Astrocyte (in vitro differentiated cells and primary cell): Measurements from ENCODE around the gene OR2F1.

ENCODE experiments used
- EZH2 ChIP-seq: IDR thresholded peaks from 2 replicates; pipeline ENCODE4 v1.6.1; 2012; ENCODE audit warnings: mild to moderate bottlenecking, low read length, inconsistent platforms; ENCODE audit not compliant: insufficient read depth
- TF ChIP-seq, protein P1 (sequence below): IDR thresholded peaks from 2 replicates; pipeline ENCODE4 v1.5.1; 2011; ENCODE audit warnings: low read depth, mild to moderate bottlenecking, inconsistent platforms, low read length, moderate library complexity; ENCODE audit not compliant: insufficient read depth

DNA sequence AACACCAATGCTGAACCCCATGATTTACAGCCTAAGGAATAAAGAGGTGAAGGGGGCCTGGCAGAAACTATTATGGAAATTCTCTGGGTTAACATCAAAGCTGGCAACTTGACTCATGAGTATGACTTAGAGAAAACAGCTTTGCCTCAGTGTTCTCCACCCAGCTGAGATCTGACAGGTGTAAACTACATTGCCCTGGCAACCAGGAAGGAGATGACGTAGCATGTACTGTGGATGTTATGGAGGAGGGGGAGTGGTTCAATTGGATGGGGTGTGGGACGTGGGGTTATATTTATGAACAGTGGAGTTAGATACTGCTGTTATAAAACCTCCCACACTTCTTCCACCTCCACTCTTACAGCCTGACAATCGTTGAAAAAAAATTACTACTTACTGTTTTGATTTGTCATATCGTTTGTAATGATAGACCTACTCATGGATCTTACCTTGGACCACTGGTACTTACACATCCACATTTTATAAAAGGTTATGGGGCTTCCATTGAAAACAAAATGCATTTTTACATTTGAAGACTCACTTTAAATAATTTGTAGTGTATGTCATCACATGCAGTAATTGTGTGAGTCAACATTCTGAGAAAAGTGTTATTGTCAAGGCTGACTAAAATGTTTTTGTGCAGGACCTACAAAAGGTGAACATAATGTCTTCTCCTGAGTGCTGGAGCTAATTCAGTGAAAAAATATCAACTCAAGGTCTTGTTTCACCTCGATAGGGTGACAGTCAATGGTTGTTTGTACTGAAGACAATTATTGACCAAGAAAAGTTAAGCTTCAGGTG is 6.4 kb downstream of the OR2F1 start:
- TF ChIP-seq, protein P1, sequence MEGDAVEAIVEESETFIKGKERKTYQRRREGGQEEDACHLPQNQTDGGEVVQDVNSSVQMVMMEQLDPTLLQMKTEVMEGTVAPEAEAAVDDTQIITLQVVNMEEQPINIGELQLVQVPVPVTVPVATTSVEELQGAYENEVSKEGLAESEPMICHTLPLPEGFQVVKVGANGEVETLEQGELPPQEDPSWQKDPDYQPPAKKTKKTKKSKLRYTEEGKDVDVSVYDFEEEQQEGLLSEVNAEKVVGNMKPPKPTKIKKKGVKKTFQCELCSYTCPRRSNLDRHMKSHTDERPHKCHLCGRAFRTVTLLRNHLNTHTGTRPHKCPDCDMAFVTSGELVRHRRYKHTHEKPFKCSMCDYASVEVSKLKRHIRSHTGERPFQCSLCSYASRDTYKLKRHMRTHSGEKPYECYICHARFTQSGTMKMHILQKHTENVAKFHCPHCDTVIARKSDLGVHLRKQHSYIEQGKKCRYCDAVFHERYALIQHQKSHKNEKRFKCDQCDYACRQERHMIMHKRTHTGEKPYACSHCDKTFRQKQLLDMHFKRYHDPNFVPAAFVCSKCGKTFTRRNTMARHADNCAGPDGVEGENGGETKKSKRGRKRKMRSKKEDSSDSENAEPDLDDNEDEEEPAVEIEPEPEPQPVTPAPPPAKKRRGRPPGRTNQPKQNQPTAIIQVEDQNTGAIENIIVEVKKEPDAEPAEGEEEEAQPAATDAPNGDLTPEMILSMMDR, result no peak
- TF ChIP-seq EZH2, result no peak
